ENCODE data around the gene ARHGEF11.
"Not testable (repeated sequence)": the region's sequence is repeated elsewhere in the genome, so short reads cannot be mapped to it uniquely, and the experiment has no call there.

Gene ARHGEF11

GRCh38 chr1:156929596-156930238 is 115.8 kb downstream of the ARHGEF11 start:
- no peak for DNase-seq (ENCODE audit: low spot score)

- DNase-seq (ENCODE audit: low spot score): no peak
Observed at GRCh38 chr1:156928043-156928602, 117.4 kb downstream of the ARHGEF11 start.

- DNase-seq (ENCODE audit: low spot score): no peak
Observed at GRCh38 chr1:156927215-156928042, 118.1 kb downstream of the ARHGEF11 start.

- DNase-seq (ENCODE audit: low spot score): not testable (repeated sequence)
Observed at GRCh38 chr1:156926695-156927094, 118.8 kb downstream of the ARHGEF11 start.

GRCh38 chr1:156926175-156926574 is 119.4 kb downstream of the ARHGEF11 start:
- DNase-seq (ENCODE audit: low spot score): no peak

- DNase-seq (ENCODE audit: low spot score): no peak
Observed at GRCh38 chr1:156925154-156926010, 120.2 kb downstream of the ARHGEF11 start.

- DNase-seq (ENCODE audit: low spot score): no peak
Observed at GRCh38 chr1:156924478-156925153, 120.9 kb downstream of the ARHGEF11 start.

- DNase-seq (ENCODE audit: low spot score): no peak
Observed at GRCh38 chr1:156923670-156924477, 121.7 kb downstream of the ARHGEF11 start.

GRCh38 chr1:156922986-156923669 is 122.4 kb downstream of the ARHGEF11 start:
- DNase-seq (ENCODE audit: low spot score): no peak

GRCh38 chr1:156921053-156921529 is 124.5 kb downstream of the ARHGEF11 start:
- DNase-seq (ENCODE audit: low spot score): no peak

- peak; percentile 43 for DNase-seq (ENCODE audit: low spot score)
Observed at GRCh38 chr1:156920233-156921052, 125.1 kb downstream of the ARHGEF11 start, which contains the start of gene LRRC71. LRRC71 (plus strand) TSS chr1:156920632; CDS start chr1:156920804, 172 bp downstream.

- no peak for DNase-seq (ENCODE audit: low spot score)
Observed at GRCh38 chr1:156914440-156914856, 131.1 kb downstream of the ARHGEF11 start.

GRCh38 chr1:156913809-156914387 is 131.6 kb downstream of the ARHGEF11 start:
- DNase-seq (ENCODE audit: low spot score): no peak

- DNase-seq (ENCODE audit: low spot score): peak; percentile 29
Observed at GRCh38 chr1:156912861-156913808, 132.4 kb downstream of the ARHGEF11 start.

GRCh38 chr1:156912310-156912709 is 133.2 kb downstream of the ARHGEF11 start:
- DNase-seq (ENCODE audit: low spot score): no peak

GRCh38 chr1:156911577-156912298 is 133.8 kb downstream of the ARHGEF11 start:
- DNase-seq (ENCODE audit: low spot score): no peak
